ENCODE data around the gene HNF1B.
A peak's percentile ranks its signal among the peaks of the same experiment; 100 is the strongest.
"Not testable (repeated sequence)": the region's sequence is repeated elsewhere in the genome, so short reads cannot be mapped to it uniquely, and the experiment has no call there.

Gene HNF1B

GRCh38 chr17:37699285-37699973, 45.4 kb downstream of the HNF1B start:
- DNase-seq = no peak

- no peak for DNase-seq
Measured at GRCh38 chr17:37698911-37699255, 46.0 kb downstream of the HNF1B start.

- DNase-seq = no peak
Measured at GRCh38 chr17:37698132-37698910, 46.5 kb downstream of the HNF1B start.

GRCh38 chr17:37697381-37697780, 47.5 kb downstream of the HNF1B start:
- no peak for DNase-seq

- no peak for DNase-seq
Measured at GRCh38 chr17:37696366-37696765, 48.5 kb downstream of the HNF1B start.

GRCh38 chr17:37695726-37696125, 49.1 kb downstream of the HNF1B start:
- DNase-seq = no peak

- no peak for DNase-seq
Measured at GRCh38 chr17:37694734-37695133, 50.1 kb downstream of the HNF1B start.

- no peak for DNase-seq
Measured at GRCh38 chr17:37693328-37693727, 51.5 kb downstream of the HNF1B start.

- no peak for DNase-seq
Measured at GRCh38 chr17:37691807-37692206, 53.1 kb downstream of the HNF1B start.

- DNase-seq = no peak
Measured at GRCh38 chr17:37689317-37689716, 55.5 kb downstream of the HNF1B start.

GRCh38 chr17:37683454-37683984, 61.3 kb downstream of the HNF1B start:
- no peak for DNase-seq

- DNase-seq = no peak
Measured at GRCh38 chr17:37682007-37682406, 62.9 kb downstream of the HNF1B start.

- not testable (repeated sequence) for DNase-seq
Measured at GRCh38 chr17:37679995-37680394, 64.9 kb downstream of the HNF1B start.

GRCh38 chr17:37678036-37678435, 66.8 kb downstream of the HNF1B start:
- no peak for DNase-seq

- DNase-seq = no peak
Measured at GRCh38 chr17:37677021-37677420, 67.8 kb downstream of the HNF1B start.

GRCh38 chr17:37676115-37676925, 68.5 kb downstream of the HNF1B start:
- DNase-seq = no peak

GRCh38 chr17:37674511-37674910, 70.3 kb downstream of the HNF1B start:
- DNase-seq = no peak

GRCh38 chr17:37673386-37673785, 71.5 kb downstream of the HNF1B start:
- no peak for DNase-seq

GRCh38 chr17:37672548-37673078, 72.2 kb downstream of the HNF1B start:
- DNase-seq = no peak

GRCh38 chr17:37671824-37672547, 72.9 kb downstream of the HNF1B start:
- peak; percentile 65 for DNase-seq

GRCh38 chr17:37671028-37671823, 73.6 kb downstream of the HNF1B start:
- DNase-seq = no peak

- DNase-seq = no peak
Measured at GRCh38 chr17:37667039-37667438, 77.8 kb downstream of the HNF1B start.
